ENCODE data around the gene SIVA1. TPM values are rescaled to one million over a fixed set of nuclear protein-coding genes. Genes with fewer than 3 reads are reported as not detected.

The SIVA1 gene
- total and polyA plus RNA-seq, 3 experiments from 2014 or later, result 150 to 227 (median 175) TPM

DNA sequence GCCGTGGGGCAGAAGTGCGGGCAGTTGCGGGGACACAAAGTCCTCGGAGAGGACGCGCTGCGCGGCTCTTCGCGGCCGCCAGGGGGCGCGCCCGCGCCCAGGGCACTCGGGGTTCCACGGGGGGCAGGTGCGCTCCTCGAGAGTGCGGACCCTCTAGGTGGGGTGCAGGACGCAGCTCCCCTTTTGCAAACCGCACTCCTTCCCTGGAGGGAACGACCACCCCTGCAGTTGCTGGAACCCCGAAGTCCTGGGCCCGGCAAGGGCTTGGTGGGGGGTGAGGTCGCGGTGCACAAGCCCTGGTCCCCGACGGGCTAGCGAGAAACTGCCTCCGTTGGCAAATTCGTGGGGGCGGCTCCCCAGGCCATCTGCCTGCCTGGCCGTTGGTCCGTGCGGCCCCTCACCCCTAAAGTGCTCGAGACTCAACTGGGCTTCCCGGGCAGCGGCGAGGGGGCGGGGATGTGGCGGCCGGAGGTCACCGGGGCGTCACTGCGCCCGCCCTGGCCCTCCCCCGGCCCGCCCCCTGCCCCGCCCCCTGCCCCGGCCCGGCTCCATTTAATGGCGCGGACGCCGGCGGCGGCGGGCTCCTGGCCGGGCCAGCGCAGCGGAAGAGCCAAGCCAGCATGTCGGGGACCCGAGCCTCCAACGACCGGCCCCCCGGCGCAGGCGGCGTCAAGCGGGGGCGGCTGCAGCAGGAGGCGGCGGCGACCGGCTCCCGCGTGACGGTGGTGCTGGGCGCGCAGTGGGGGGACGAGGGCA, 29.1 kb upstream of the SIVA1 start, which contains the start of gene ADSS1:
Gene ADSS1 (plus strand): TSS at position 579 of the 756 bp plus-strand sequence. CDS start 42 bp downstream, at position 621.
- peak; percentile 55 to 73 (median 59) for DNase-seq
- Histone ChIP-seq H3K27me3 (ENCODE audit: insufficient read depth, low read length, poor library complexity, severe bottlenecking) (no peaks in the 10 kb centered on the region), H3K4me1 (ENCODE audit: insufficient read depth, low read length) (peaks cover 6% of the 10 kb centered on the region), H3K4me3 (ENCODE audit: low read length) (peak within 1 kb of the TSS; percentile 70), H3K27ac (ENCODE audit: low read depth, low read length) (peak within 1 kb of the TSS; percentile 24), H3K9me3 (ENCODE audit: low read length) (no peaks in the 10 kb centered on the region), H3K36me3 (ENCODE audit: insufficient read depth, low read length) (no peaks in the 10 kb centered on the region)
- POLR2A ChIA-PET, result no interaction called here
- H3K4me1 Mint-ChIP-seq, result peaks cover 0 to 3% (median 0%) of the 10 kb centered on the region in 3 donors
- H3K27me3 Mint-ChIP-seq, result no peaks in the 10 kb centered on the region
- no peaks in the 10 kb centered on the region for H3K9me3 Mint-ChIP-seq
- CTCF ChIA-PET, result interaction anchor here (0.7 to 1.4 kb wide), 6 partner anchors 10 to 107 kb away, joined by 3 to 4 read pairs (median 3); no protein-coding TSS in a partner anchor
- H3K36me3 Mint-ChIP-seq, result peaks cover 0 to 1% (median 0%) of the 10 kb centered on the region in 3 donors
- peak within 1 kb of the TSS in 1 of 8 donors; percentile 92 for H3K27ac Mint-ChIP-seq
- H3K4me3 Mint-ChIP-seq, result peak within 1 kb of the TSS; percentile 48 to 80 (median 66)

- ChIA-PET CTCF (interaction anchor here (0.9 to 1.4 kb wide), 2 partner anchors 29 to 102 kb away, joined by 3 read pairs; no protein-coding TSS in a partner anchor), POLR2A (no interaction called here)
- H3K27ac Mint-ChIP-seq, result no peak overlapping the region
Observed at GRCh38 chr14:104724407-104724980, 28.5 kb upstream of the SIVA1 start.

GRCh38 chr14:104724981-104725771, 27.8 kb upstream of the SIVA1 start:
- ChIA-PET CTCF (interaction anchor here (0.9 kb wide), 1 partner anchor 101 kb away, joined by 3 read pairs; no protein-coding TSS in a partner anchor), POLR2A (no interaction called here)
- Histone ChIP-seq H3K9me3 (ENCODE audit: low read length) (no peaks in the 10 kb centered on the region), H3K27ac (ENCODE audit: low read depth, low read length) (peak overlapping the region; percentile 24), H3K4me3 (ENCODE audit: low read length) (no peak overlapping the region), H3K4me1 (ENCODE audit: insufficient read depth, low read length) (peaks cover 6% of the 10 kb centered on the region), H3K27me3 (ENCODE audit: insufficient read depth, low read length, poor library complexity, severe bottlenecking) (no peaks in the 10 kb centered on the region), H3K36me3 (ENCODE audit: insufficient read depth, low read length) (no peaks in the 10 kb centered on the region)
- H3K27ac Mint-ChIP-seq, result peak overlapping the region in 1 of 8 donors; percentile 92
- H3K4me3 Mint-ChIP-seq, result peak overlapping the region; percentile 33 to 72 (median 61)
- H3K27me3 Mint-ChIP-seq, result no peaks in the 10 kb centered on the region
- peaks cover 0 to 3% (median 0%) of the 10 kb centered on the region in 3 donors for H3K4me1 Mint-ChIP-seq
- no peaks in the 10 kb centered on the region for H3K9me3 Mint-ChIP-seq
- DNase-seq, result no peak
- no peaks in the 10 kb centered on the region for H3K36me3 Mint-ChIP-seq

More at GRCh38 chr14:104724407-104724980, 28.5 kb upstream of the SIVA1 start:
- H3K27me3 Mint-ChIP-seq, result no peaks in the 10 kb centered on the region
- Histone ChIP-seq H3K9me3 (ENCODE audit: low read length) (no peaks in the 10 kb centered on the region), H3K4me3 (ENCODE audit: low read length) (no peak overlapping the region), H3K36me3 (ENCODE audit: insufficient read depth, low read length) (no peaks in the 10 kb centered on the region), H3K27ac (ENCODE audit: low read depth, low read length) (peak overlapping the region; percentile 24), H3K27me3 (ENCODE audit: insufficient read depth, low read length, poor library complexity, severe bottlenecking) (no peaks in the 10 kb centered on the region), H3K4me1 (ENCODE audit: insufficient read depth, low read length) (peaks cover 6% of the 10 kb centered on the region)
- peaks cover 0 to 3% (median 0%) of the 10 kb centered on the region in 3 donors for H3K4me1 Mint-ChIP-seq
- H3K9me3 Mint-ChIP-seq, result no peaks in the 10 kb centered on the region
- peaks cover 0 to 1% (median 0%) of the 10 kb centered on the region in 3 donors for H3K36me3 Mint-ChIP-seq
- peak in 1 of 5 donors; percentile 17 for DNase-seq
- peak overlapping the region; percentile 38 to 70 (median 54) for H3K4me3 Mint-ChIP-seq

GRCh38 chr14:104725772-104726548, 27.0 kb upstream of the SIVA1 start:
- Mint-ChIP-seq H3K4me3 (peak overlapping the region in 3 of 7 donors; percentile 5 to 61 (median 32)), H3K36me3 (no peaks in the 10 kb centered on the region), H3K27me3 (no peaks in the 10 kb centered on the region), H3K9me3 (no peaks in the 10 kb centered on the region), H3K27ac (no peak overlapping the region), H3K4me1 (peaks cover 0 to 3% (median 0%) of the 10 kb centered on the region in 3 donors)
- Histone ChIP-seq H3K9me3 (ENCODE audit: low read length) (no peaks in the 10 kb centered on the region), H3K36me3 (ENCODE audit: insufficient read depth, low read length) (no peaks in the 10 kb centered on the region), H3K27me3 (ENCODE audit: insufficient read depth, low read length, poor library complexity, severe bottlenecking) (no peaks in the 10 kb centered on the region), H3K4me1 (ENCODE audit: insufficient read depth, low read length) (peaks cover 6% of the 10 kb centered on the region), H3K27ac (ENCODE audit: low read depth, low read length) (no peak overlapping the region), H3K4me3 (ENCODE audit: low read length) (no peak overlapping the region)
- ChIA-PET CTCF (no interaction called here), POLR2A (no interaction called here)
- no peak for DNase-seq

DNA sequence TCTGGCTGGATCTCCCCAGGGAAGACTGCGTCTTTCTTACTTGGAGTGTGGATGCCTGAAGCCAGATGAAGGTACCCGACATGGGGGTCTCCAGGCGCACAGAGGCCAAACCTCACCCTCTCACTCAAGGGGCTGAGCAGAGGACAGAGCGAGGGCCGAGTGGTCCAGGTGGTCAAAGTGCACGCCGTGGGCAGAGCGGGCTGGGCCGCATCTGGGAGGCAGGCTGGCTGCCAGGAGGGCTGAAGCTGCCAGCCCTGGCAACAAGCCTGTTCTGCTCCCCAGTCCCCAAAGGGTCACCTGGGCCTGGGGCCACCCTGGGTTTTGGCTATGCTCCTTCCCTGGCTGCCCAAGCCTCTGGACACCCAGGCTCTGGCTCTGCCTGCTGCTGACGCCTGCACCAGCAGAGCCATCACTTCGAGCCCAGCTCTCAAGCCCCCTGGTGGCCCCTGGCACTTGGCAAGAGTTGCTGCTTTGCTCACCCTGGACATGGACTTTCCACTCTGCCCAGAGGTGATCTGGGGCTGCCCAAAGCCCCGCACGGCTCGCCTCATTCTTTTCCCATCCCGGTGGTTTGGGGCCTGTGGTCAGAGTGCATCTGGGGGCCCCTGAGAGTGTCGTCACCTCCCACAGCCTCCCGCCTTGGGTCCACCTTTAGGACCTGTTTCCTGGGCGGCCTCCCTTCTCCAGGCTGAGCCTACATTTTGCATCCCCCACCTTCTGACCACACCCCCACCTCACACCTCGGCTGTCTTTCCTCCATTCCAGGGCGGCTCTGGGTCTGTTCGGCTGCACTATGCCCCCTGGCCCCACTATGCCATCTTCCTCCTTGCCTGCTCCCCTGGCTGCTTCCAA, 26.1 kb upstream of the SIVA1 start:
- Histone ChIP-seq H3K4me1 (ENCODE audit: insufficient read depth, low read length) (peaks cover 6% of the 10 kb centered on the region), H3K27ac (ENCODE audit: low read depth, low read length) (no peak overlapping the region), H3K36me3 (ENCODE audit: insufficient read depth, low read length) (no peaks in the 10 kb centered on the region), H3K9me3 (ENCODE audit: low read length) (no peaks in the 10 kb centered on the region), H3K27me3 (ENCODE audit: insufficient read depth, low read length, poor library complexity, severe bottlenecking) (no peaks in the 10 kb centered on the region), H3K4me3 (ENCODE audit: low read length) (no peak overlapping the region)
- H3K9me3 Mint-ChIP-seq, result no peaks in the 10 kb centered on the region
- CTCF ChIA-PET, result no interaction called here
- POLR2A ChIA-PET, result no interaction called here
- no peaks in the 10 kb centered on the region for H3K36me3 Mint-ChIP-seq
- DNase-seq, result no peak
- no peak overlapping the region for H3K4me3 Mint-ChIP-seq
- H3K4me1 Mint-ChIP-seq, result peaks cover 0 to 3% (median 0%) of the 10 kb centered on the region in 3 donors
- H3K27me3 Mint-ChIP-seq, result no peaks in the 10 kb centered on the region
- H3K27ac Mint-ChIP-seq, result peak overlapping the region in 1 of 8 donors; percentile 97

GRCh38 chr14:104728631-104729030, 24.3 kb upstream of the SIVA1 start:
- Mint-ChIP-seq H3K36me3 (no peaks in the 10 kb centered on the region), H3K27me3 (no peaks in the 10 kb centered on the region), H3K4me3 (peak overlapping the region in 1 of 7 donors; percentile 45), H3K4me1 (peaks cover 0 to 3% (median 0%) of the 10 kb centered on the region in 3 donors), H3K9me3 (no peaks in the 10 kb centered on the region), H3K27ac (no peak overlapping the region)
- H3K27me3 ChIP-seq (ENCODE audit: insufficient read depth, low read length, poor library complexity, severe bottlenecking), result no peaks in the 10 kb centered on the region
- H3K4me1 ChIP-seq (ENCODE audit: insufficient read depth, low read length), result peaks cover 6% of the 10 kb centered on the region
- H3K27ac ChIP-seq (ENCODE audit: low read depth, low read length), result peak overlapping the region; percentile 38
- H3K4me3 ChIP-seq (ENCODE audit: low read length), result no peak overlapping the region
- no peaks in the 10 kb centered on the region for H3K36me3 ChIP-seq (ENCODE audit: insufficient read depth, low read length)
- DNase-seq, result no peak
- ChIA-PET CTCF (no interaction called here), POLR2A (no interaction called here)
- H3K9me3 ChIP-seq (ENCODE audit: low read length), result no peaks in the 10 kb centered on the region
